Lower leg skin (tissue), 3 donors: Measurements from ENCODE around the gene RGMB.

Experiments
- POLR2A ChIP-seq, 2 donors: fragments of 450-650 bp; IDR thresholded peaks; one replicate each; pipeline ENCODE4 v1.6.1; 2016 to 2017; ENCODE audit warnings: antibody characterized with exemption in 2 of 2, mild to moderate bottlenecking in 1 of 2, moderate library complexity in 1 of 2
- TF ChIP-seq, protein P1 (sequence below), 3 donors: fragments of 450-650 bp; IDR thresholded peaks; one replicate each; pipeline ENCODE4 v1.5.1; 2016; ENCODE audit warnings: antibody characterized with exemption in 3 of 3, mild to moderate bottlenecking in 3 of 3, moderate library complexity in 2 of 3

DNA sequence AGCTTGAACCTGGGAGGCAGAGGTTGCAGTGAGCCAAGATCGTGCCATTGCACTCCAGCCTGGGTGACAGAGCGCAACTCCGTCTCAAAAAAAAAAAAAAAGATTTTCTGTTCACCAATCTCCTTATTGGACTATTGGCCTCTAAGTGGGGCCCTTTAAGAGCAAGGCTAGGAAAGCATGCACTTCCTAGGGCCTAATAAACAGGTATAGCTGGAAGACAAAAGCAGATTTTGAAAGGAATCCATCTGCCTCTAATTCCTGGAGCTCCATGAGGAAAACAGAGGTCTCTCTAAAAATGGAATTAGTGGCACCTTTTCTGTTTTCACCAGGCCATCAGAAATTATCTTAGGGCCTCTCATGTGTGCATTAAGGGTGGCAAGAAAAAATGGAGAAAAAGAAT is 70.0 kb downstream of the RGMB start:
- TF ChIP-seq, protein P1, sequence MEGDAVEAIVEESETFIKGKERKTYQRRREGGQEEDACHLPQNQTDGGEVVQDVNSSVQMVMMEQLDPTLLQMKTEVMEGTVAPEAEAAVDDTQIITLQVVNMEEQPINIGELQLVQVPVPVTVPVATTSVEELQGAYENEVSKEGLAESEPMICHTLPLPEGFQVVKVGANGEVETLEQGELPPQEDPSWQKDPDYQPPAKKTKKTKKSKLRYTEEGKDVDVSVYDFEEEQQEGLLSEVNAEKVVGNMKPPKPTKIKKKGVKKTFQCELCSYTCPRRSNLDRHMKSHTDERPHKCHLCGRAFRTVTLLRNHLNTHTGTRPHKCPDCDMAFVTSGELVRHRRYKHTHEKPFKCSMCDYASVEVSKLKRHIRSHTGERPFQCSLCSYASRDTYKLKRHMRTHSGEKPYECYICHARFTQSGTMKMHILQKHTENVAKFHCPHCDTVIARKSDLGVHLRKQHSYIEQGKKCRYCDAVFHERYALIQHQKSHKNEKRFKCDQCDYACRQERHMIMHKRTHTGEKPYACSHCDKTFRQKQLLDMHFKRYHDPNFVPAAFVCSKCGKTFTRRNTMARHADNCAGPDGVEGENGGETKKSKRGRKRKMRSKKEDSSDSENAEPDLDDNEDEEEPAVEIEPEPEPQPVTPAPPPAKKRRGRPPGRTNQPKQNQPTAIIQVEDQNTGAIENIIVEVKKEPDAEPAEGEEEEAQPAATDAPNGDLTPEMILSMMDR (IDR thresholded peaks at IDR 0.05), result no peak
- TF ChIP-seq POLR2A (IDR thresholded peaks at IDR 0.05), result no peak
